Activated CD4-positive, alpha-beta T cell treated with anti-CD3 and anti-CD28 coated beads, Interleukin-2, amount 50 U/mL, for 24 hours (primary cell): ENCODE measurements around the gene PSAP.

ENCODE experiments used
- DNase-seq, 2 donors: peaks; one replicate each; pipeline ENCODE4 v3.0.0-alpha.2; 2020; ENCODE audit warnings: low read depth in 1 of 2, low spot score in 1 of 2

Gene PSAP

GRCh38 chr10:71788954-71789353 is 62.1 kb downstream of the PSAP start:
- no peak for DNase-seq

- DNase-seq, result no peak
These were observed 66.3 kb downstream of the PSAP start for GRCh38 chr10:71784679-71785272.

GRCh38 chr10:71783917-71784678 is 67.0 kb downstream of the PSAP start:
- DNase-seq, result no peak

GRCh38 chr10:71782917-71783490 is 68.0 kb downstream of the PSAP start:
- DNase-seq, result no peak

- DNase-seq, result no peak
These were observed 68.7 kb downstream of the PSAP start for GRCh38 chr10:71782221-71782916.

- DNase-seq, result no peak
These were observed 70.3 kb downstream of the PSAP start for GRCh38 chr10:71780719-71781118.

- DNase-seq, result no peak
These were observed 70.9 kb downstream of the PSAP start for GRCh38 chr10:71780156-71780555.

- no peak for DNase-seq
These were observed 71.4 kb downstream of the PSAP start for GRCh38 chr10:71779641-71780040.

- DNase-seq, result no peak
These were observed 72.8 kb downstream of the PSAP start for GRCh38 chr10:71778071-71778825.

GRCh38 chr10:71777213-71777985 is 73.7 kb downstream of the PSAP start:
- DNase-seq, result no peak

- DNase-seq, result no peak
These were observed 74.5 kb downstream of the PSAP start for GRCh38 chr10:71776481-71776925.

- DNase-seq, result no peak
These were observed 75.9 kb downstream of the PSAP start for GRCh38 chr10:71774916-71775702.

- peak; percentile 93 to 97 for DNase-seq
These were observed 77.7 kb downstream of the PSAP start, which contains the start of gene VSIR for GRCh38 chr10:71773221-71773971. Gene VSIR (minus strand): TSS chr10:71773520. CDS start chr10:71773439, 81 bp downstream.

- DNase-seq, result no peak
These were observed 78.2 kb downstream of the PSAP start for GRCh38 chr10:71772832-71773220.

- DNase-seq, result peak in 1 of 2 donors; percentile 60
These were observed 79.0 kb downstream of the PSAP start for GRCh38 chr10:71771821-71772617.

- DNase-seq, result no peak
These were observed 79.8 kb downstream of the PSAP start for GRCh38 chr10:71771204-71771603.

- DNase-seq, result no peak
These were observed 80.3 kb downstream of the PSAP start for GRCh38 chr10:71770789-71771188.

- DNase-seq, result no peak
These were observed 80.8 kb downstream of the PSAP start for GRCh38 chr10:71770255-71770654.
